ENCODE measurements around the gene DDX41.

Gene DDX41

GRCh38 chr5:177504086-177505056 lies 12.4 kb downstream of the DDX41 start:
- Histone ChIP-seq H4K20me1 (ENCODE audit: insufficient read depth, low read length) (no peaks in the 10 kb centered on the region), H3K4me1 (ENCODE audit: insufficient read depth, low read length, severe bottlenecking) (peaks cover 67% of the 10 kb centered on the region), H3K36me3 (ENCODE audit: insufficient read depth, low read length) (peaks cover 52% of the 10 kb centered on the region), H3K79me2 (ENCODE audit: insufficient read depth, low read length) (no peaks in the 10 kb centered on the region), H2AFZ (ENCODE audit: low read length) (no peak overlapping the region), H3K4me3 (ENCODE audit: low read depth, low read length, poor library complexity, severe bottlenecking) (no peak overlapping the region), H3K9ac (ENCODE audit: low read length) (no peak overlapping the region), H3K4me2 (ENCODE audit: low read length) (no peak overlapping the region), H3K9me2 (ENCODE audit: low read depth, low read length) (no peaks in the 10 kb centered on the region), H3K27me3 (ENCODE audit: insufficient read depth, low read length) (no peaks in the 10 kb centered on the region), H3K9me3 (ENCODE audit: low read length) (no peaks in the 10 kb centered on the region), H3K27ac (ENCODE audit: low read depth, low read length, poor library complexity, severe bottlenecking) (peak overlapping the region; percentile 81), H3F3A (ENCODE audit: insufficient read depth, low read length) (peaks cover 7% of the 10 kb centered on the region; the same call in 1 of the 2 replicates)
- TF ChIP-seq, protein P1, sequence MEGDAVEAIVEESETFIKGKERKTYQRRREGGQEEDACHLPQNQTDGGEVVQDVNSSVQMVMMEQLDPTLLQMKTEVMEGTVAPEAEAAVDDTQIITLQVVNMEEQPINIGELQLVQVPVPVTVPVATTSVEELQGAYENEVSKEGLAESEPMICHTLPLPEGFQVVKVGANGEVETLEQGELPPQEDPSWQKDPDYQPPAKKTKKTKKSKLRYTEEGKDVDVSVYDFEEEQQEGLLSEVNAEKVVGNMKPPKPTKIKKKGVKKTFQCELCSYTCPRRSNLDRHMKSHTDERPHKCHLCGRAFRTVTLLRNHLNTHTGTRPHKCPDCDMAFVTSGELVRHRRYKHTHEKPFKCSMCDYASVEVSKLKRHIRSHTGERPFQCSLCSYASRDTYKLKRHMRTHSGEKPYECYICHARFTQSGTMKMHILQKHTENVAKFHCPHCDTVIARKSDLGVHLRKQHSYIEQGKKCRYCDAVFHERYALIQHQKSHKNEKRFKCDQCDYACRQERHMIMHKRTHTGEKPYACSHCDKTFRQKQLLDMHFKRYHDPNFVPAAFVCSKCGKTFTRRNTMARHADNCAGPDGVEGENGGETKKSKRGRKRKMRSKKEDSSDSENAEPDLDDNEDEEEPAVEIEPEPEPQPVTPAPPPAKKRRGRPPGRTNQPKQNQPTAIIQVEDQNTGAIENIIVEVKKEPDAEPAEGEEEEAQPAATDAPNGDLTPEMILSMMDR (IDR thresholded peaks at IDR 0.05; ENCODE audit: low read length): no peak
- no peak for TF ChIP-seq EZH2 (IDR thresholded peaks at IDR 0.05; ENCODE audit: borderline replicate concordance, low read length)

- H4K20me1 ChIP-seq (ENCODE audit: insufficient read depth, low read length): no peaks in the 10 kb centered on the region
- TF ChIP-seq EZH2 (IDR thresholded peaks at IDR 0.05; ENCODE audit: borderline replicate concordance, low read length): no peak
- no peaks in the 10 kb centered on the region for H3K9me2 ChIP-seq (ENCODE audit: low read depth, low read length)
- no peak overlapping the region for H2AFZ ChIP-seq (ENCODE audit: low read length)
- no peak overlapping the region for H3K4me3 ChIP-seq (ENCODE audit: low read depth, low read length, poor library complexity, severe bottlenecking)
- peaks cover 51% of the 10 kb centered on the region for H3K36me3 ChIP-seq (ENCODE audit: insufficient read depth, low read length)
- H3K4me1 ChIP-seq (ENCODE audit: insufficient read depth, low read length, severe bottlenecking): peaks cover 59% of the 10 kb centered on the region
- H3K79me2 ChIP-seq (ENCODE audit: insufficient read depth, low read length): no peaks in the 10 kb centered on the region
- H3F3A ChIP-seq (ENCODE audit: insufficient read depth, low read length): peaks cover 7% of the 10 kb centered on the region; the same call in 1 of the 2 replicates
- H3K27me3 ChIP-seq (ENCODE audit: insufficient read depth, low read length): no peaks in the 10 kb centered on the region
- no peak overlapping the region; the same call in 1 of the 2 replicates for H3K9ac ChIP-seq (ENCODE audit: low read length)
- peak overlapping the region; percentile 81 for H3K27ac ChIP-seq (ENCODE audit: low read depth, low read length, poor library complexity, severe bottlenecking)
- 0 out of 2 replicates have a peak overlapping the region, but pooled peaks have one; percentile 5 for H3K4me2 ChIP-seq (ENCODE audit: low read length)
- H3K9me3 ChIP-seq (ENCODE audit: low read length): no peaks in the 10 kb centered on the region
Observed at GRCh38 chr5:177503351-177504085, 13.2 kb downstream of the DDX41 start.

- peak overlapping the region; percentile 37; the same call in 1 of the 2 replicates for H3K9ac ChIP-seq (ENCODE audit: low read length)
- H3K4me1 ChIP-seq (ENCODE audit: insufficient read depth, low read length, severe bottlenecking): peaks cover 57% of the 10 kb centered on the region
- H3K79me2 ChIP-seq (ENCODE audit: insufficient read depth, low read length): no peaks in the 10 kb centered on the region
- H3K4me3 ChIP-seq (ENCODE audit: low read depth, low read length, poor library complexity, severe bottlenecking): no peak overlapping the region
- H4K20me1 ChIP-seq (ENCODE audit: insufficient read depth, low read length): no peaks in the 10 kb centered on the region
- H3F3A ChIP-seq (ENCODE audit: insufficient read depth, low read length): peaks cover 7% of the 10 kb centered on the region; the same call in 1 of the 2 replicates
- H3K36me3 ChIP-seq (ENCODE audit: insufficient read depth, low read length): peaks cover 44% of the 10 kb centered on the region
- no peak overlapping the region for H2AFZ ChIP-seq (ENCODE audit: low read length)
- no peaks in the 10 kb centered on the region for H3K9me3 ChIP-seq (ENCODE audit: low read length)
- no peaks in the 10 kb centered on the region for H3K27me3 ChIP-seq (ENCODE audit: insufficient read depth, low read length)
- H3K4me2 ChIP-seq (ENCODE audit: low read length): peak overlapping the region; percentile 5; the same call in 1 of the 2 replicates
- peak overlapping the region; percentile 81 for H3K27ac ChIP-seq (ENCODE audit: low read depth, low read length, poor library complexity, severe bottlenecking)
- no peak for TF ChIP-seq EZH2 (IDR thresholded peaks at IDR 0.05; ENCODE audit: borderline replicate concordance, low read length)
- TF ChIP-seq, protein P1 (IDR thresholded peaks at IDR 0.05; ENCODE audit: low read length): no peak
- no peaks in the 10 kb centered on the region for H3K9me2 ChIP-seq (ENCODE audit: low read depth, low read length)
Observed at GRCh38 chr5:177502886-177503285, 13.9 kb downstream of the DDX41 start.

Data from OCI-LY1 (cell line).